ENCODE measurements around the gene BMP10. TPM values are rescaled to one million over a fixed set of nuclear protein-coding genes. Genes with fewer than 3 reads are reported as not detected.

Gene BMP10
- total RNA-seq, 1 experiment from 2014 or later = not detected

GRCh38 chr2:68833162-68833561, 38.0 kb downstream of the BMP10 start:
- no peaks in the 10 kb centered on the region for H3K27me3 ChIP-seq (ENCODE audit: insufficient read depth, low read length)

More at GRCh38 chr2:68833162-68833561, 38.0 kb downstream of the BMP10 start:
- no peak overlapping the region for H4K91ac ChIP-seq (ENCODE audit: insufficient read length, low read depth, low read length)
- no peak overlapping the region for H3K9ac ChIP-seq (ENCODE audit: extremely low read depth, insufficient read length, low read length)
- H4K20me1 ChIP-seq (ENCODE audit: control insufficient read depth, insufficient read depth, insufficient read length) = no peaks in the 10 kb centered on the region
- TF ChIP-seq, protein P1, sequence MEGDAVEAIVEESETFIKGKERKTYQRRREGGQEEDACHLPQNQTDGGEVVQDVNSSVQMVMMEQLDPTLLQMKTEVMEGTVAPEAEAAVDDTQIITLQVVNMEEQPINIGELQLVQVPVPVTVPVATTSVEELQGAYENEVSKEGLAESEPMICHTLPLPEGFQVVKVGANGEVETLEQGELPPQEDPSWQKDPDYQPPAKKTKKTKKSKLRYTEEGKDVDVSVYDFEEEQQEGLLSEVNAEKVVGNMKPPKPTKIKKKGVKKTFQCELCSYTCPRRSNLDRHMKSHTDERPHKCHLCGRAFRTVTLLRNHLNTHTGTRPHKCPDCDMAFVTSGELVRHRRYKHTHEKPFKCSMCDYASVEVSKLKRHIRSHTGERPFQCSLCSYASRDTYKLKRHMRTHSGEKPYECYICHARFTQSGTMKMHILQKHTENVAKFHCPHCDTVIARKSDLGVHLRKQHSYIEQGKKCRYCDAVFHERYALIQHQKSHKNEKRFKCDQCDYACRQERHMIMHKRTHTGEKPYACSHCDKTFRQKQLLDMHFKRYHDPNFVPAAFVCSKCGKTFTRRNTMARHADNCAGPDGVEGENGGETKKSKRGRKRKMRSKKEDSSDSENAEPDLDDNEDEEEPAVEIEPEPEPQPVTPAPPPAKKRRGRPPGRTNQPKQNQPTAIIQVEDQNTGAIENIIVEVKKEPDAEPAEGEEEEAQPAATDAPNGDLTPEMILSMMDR (conservative IDR thresholded peaks at IDR 0.05) = no peak
- no peak overlapping the region for H3T11ph ChIP-seq (ENCODE audit: low read length)
- H2BK15ac ChIP-seq (ENCODE audit: low read depth, low read length) = no peak overlapping the region
- H2AK5ac ChIP-seq (ENCODE audit: insufficient read length, low read length) = no peak overlapping the region
- no peak overlapping the region for H2BK12ac ChIP-seq (ENCODE audit: insufficient read length, low read depth, low read length)
- no peak overlapping the region for H3K4me3 Mint-ChIP-seq
- no peak overlapping the region for H2BK5ac ChIP-seq (ENCODE audit: insufficient read length, low read length)
- no peak overlapping the region for H2BK120ac ChIP-seq (ENCODE audit: low read depth, low read length, poor library complexity, severe bottlenecking)
- no peaks in the 10 kb centered on the region for H3K23me2 ChIP-seq (ENCODE audit: insufficient read length, low read depth, low read length, poor library complexity, severe bottlenecking)
- no peak overlapping the region for H3K14ac ChIP-seq (ENCODE audit: insufficient read depth, low read length)
- peaks cover 7 to 11% of the 10 kb centered on the region in 2 experiments for H3K4me1 Mint-ChIP-seq
- no peaks in the 10 kb centered on the region for H3K79me1 ChIP-seq (ENCODE audit: insufficient read depth, low read depth, low read length, poor library complexity, severe bottlenecking)
- no peaks in the 10 kb centered on the region for H3K79me2 ChIP-seq (ENCODE audit: insufficient read depth, low read length)
- no peak overlapping the region for H4K8ac ChIP-seq (replicated peaks; ENCODE audit: insufficient read length, low read depth, low read length)
- H3K9me3 Mint-ChIP-seq = no peaks in the 10 kb centered on the region
- H3K27ac Mint-ChIP-seq = no peak overlapping the region
- H3K9me3 ChIP-seq (ENCODE audit: control insufficient read depth, low read depth, low read length) = no peaks in the 10 kb centered on the region
- no peak overlapping the region for H2BK20ac ChIP-seq (ENCODE audit: low read depth, low read length, poor library complexity, severe bottlenecking)
- no CpG with 5 or more reads among the region's 2 CpGs for WGBS (ENCODE audit: extremely low coverage, insufficient read length, low lambda C conversion rate)
- no peak for DNase-seq
- no peak overlapping the region for H2AFZ ChIP-seq (ENCODE audit: low read length)
- no peaks in the 10 kb centered on the region for H3K27me3 Mint-ChIP-seq (ENCODE audit: low read depth)
- no peak overlapping the region for H4K5ac ChIP-seq (ENCODE audit: insufficient read length, low read depth, low read length)
- H3K4me1 ChIP-seq (ENCODE audit: insufficient read depth, low read length) = no peaks in the 10 kb centered on the region
- H3K4ac ChIP-seq (ENCODE audit: low read depth, low read length) = no peak overlapping the region
- no peak overlapping the region for H3K18ac ChIP-seq (ENCODE audit: insufficient read length, low read depth, low read length)
- no peak overlapping the region for H3K56ac ChIP-seq (ENCODE audit: insufficient read length, low read depth, low read length)
- H3K27ac ChIP-seq (ENCODE audit: insufficient read length, low read depth, low read length) = no peak overlapping the region
- H3K23ac ChIP-seq (ENCODE audit: insufficient read length, low read depth, low read length) = no peak overlapping the region
- H3K36me3 Mint-ChIP-seq (ENCODE audit: insufficient read depth in 1 of 3, low read depth in 3 of 3) = no peaks in the 10 kb centered on the region
- H3K4me2 ChIP-seq (ENCODE audit: insufficient read depth, insufficient read length, low read length) = no peak overlapping the region

All from H9 (cell line).